HEK293 (cell line): Measurements from ENCODE around the gene PCSK1.

Experiments
- CTCF ChIP-seq: fragments of 450-650 bp; formaldehyde crosslinking; IDR thresholded peaks from 2 replicates; pipeline ENCODE4 v1.5.1; 2016; ENCODE audit warnings: missing biosample characterization, missing genetic modification characterization
- REST ChIP-seq: fragments of 450-650 bp; formaldehyde crosslinking; IDR thresholded peaks from 2 replicates; pipeline ENCODE4 v1.5.1; 2016; ENCODE audit warnings: missing biosample characterization, missing genetic modification characterization
- ZNF114 ChIP-seq: fragments of 450-650 bp; formaldehyde crosslinking; IDR thresholded peaks from 2 replicates; pipeline ENCODE4 v1.5.0; 2017; ENCODE audit warnings: missing biosample characterization, missing genetic modification characterization
- ZNF266 ChIP-seq: fragments of 450-650 bp; formaldehyde crosslinking; IDR thresholded peaks from 2 replicates; pipeline ENCODE4 v1.5.1; 2016; ENCODE audit warnings: missing biosample characterization, missing genetic modification characterization, low read depth
- ZNF561 ChIP-seq: fragments of 450-650 bp; IDR thresholded peaks from 2 replicates; pipeline ENCODE4 v1.5.1; 2018; ENCODE audit warnings: missing biosample characterization, missing genetic modification characterization, borderline replicate concordance

- TF ChIP-seq REST (tag by site-specific recombination), result no peak
- TF ChIP-seq ZNF266, result no peak
- no peak for TF ChIP-seq ZNF114 (tag by site-specific recombination)
- no peak for TF ChIP-seq CTCF (tag by site-specific recombination)
- TF ChIP-seq ZNF561 (tag by site-specific recombination), result no peak
These were observed at the start of gene PCSK1 for GRCh38 chr5:96433066-96433447.
